DND-41 (cell line): ENCODE measurements around the gene LINC00237.

Experiments
- ATAC-seq: fragments of 200-7000 bp; cut with Tn5 transposase; 3 replicates; pipeline ENCODE4 v1.9.1; 2021; ENCODE audit warnings: low read depth; ENCODE audit not compliant: insufficient read depth
- DNase-seq: peaks from one replicate; pipeline ENCODE4 v3.0.0-alpha.2; 2020
- H2AFZ ChIP-seq: 2 replicates; pipeline ENCODE4 v1.6.0; 2012; ENCODE audit warnings: low read depth, low read length
- H3K27ac ChIP-seq: 2 replicates; pipeline ENCODE4 v1.5.1; 2012; ENCODE audit warnings: low read length, inconsistent platforms
- H3K27me3 ChIP-seq: fragments of 200-600 bp; sonication (generic); 2 replicates; pipeline ENCODE4 v1.6.0; 2012; ENCODE audit warnings: low read length, mild to moderate bottlenecking, inconsistent platforms; ENCODE audit not compliant: insufficient read depth, poor library complexity
- H3K36me3 ChIP-seq: 2 replicates; pipeline ENCODE4 v1.5.1; 2012; ENCODE audit warnings: low read length, inconsistent platforms; ENCODE audit not compliant: insufficient read depth
- H3K4me1 ChIP-seq: 2 replicates; pipeline ENCODE4 v1.5.1; 2012; ENCODE audit warnings: mild to moderate bottlenecking, low read length; ENCODE audit not compliant: insufficient read depth
- H3K4me2 ChIP-seq: 2 replicates; pipeline ENCODE4 v1.6.0; 2012; ENCODE audit warnings: mild to moderate bottlenecking, moderate library complexity, low read length, inconsistent platforms; ENCODE audit not compliant: insufficient read depth
- H3K4me3 ChIP-seq, 2 experiments: fragments of 200-600 bp in 1 of 2; shearing (Covaris generic) in 1 of 2; 2 replicates each; pipeline ENCODE4 v1.5.1; 2012 to 2016; ENCODE audit warnings: inconsistent platforms in 2 of 2, low read length in 2 of 2, mild to moderate bottlenecking in 2 of 2, low read depth in 1 of 2, moderate library complexity in 1 of 2
- H3K79me2 ChIP-seq: 2 replicates; pipeline ENCODE4 v1.6.0; 2012; ENCODE audit warnings: low read length, inconsistent platforms; ENCODE audit not compliant: insufficient read depth
- H3K9ac ChIP-seq: 2 replicates; pipeline ENCODE4 v1.6.0; 2012; ENCODE audit warnings: low read depth, mild to moderate bottlenecking, inconsistent platforms, low read length, moderate library complexity
- H3K9me3 ChIP-seq: 2 replicates; pipeline ENCODE4 v1.5.1; 2012; ENCODE audit warnings: low read length, moderate library complexity, mild to moderate bottlenecking, inconsistent platforms; ENCODE audit not compliant: insufficient read depth, severe bottlenecking
- H4K20me1 ChIP-seq: 2 replicates; pipeline ENCODE4 v1.6.0; 2012; ENCODE audit warnings: low read length; ENCODE audit not compliant: insufficient read depth
- CTCF ChIP-seq: IDR thresholded peaks from 2 replicates; pipeline ENCODE4 v1.5.1; 2012; ENCODE audit warnings: borderline replicate concordance, low read length, moderate library complexity, mild to moderate bottlenecking; ENCODE audit not compliant: poor library complexity, severe bottlenecking; ENCODE audit errors: extremely low read depth
- EZH2 ChIP-seq: IDR thresholded peaks from 3 replicates; pipeline ENCODE4 v1.6.1; 2012; ENCODE audit warnings: borderline replicate concordance, low read depth, mild to moderate bottlenecking, moderate library complexity, low read length, inconsistent platforms; ENCODE audit not compliant: severe bottlenecking

LINC00237 gene

GRCh38 chr20:21127201-21127981 is 21.2 kb upstream of the LINC00237 start:
- Histone ChIP-seq H3K4me3 (peak overlapping the region in 1 of 2 experiments; percentile 95; a peak in 2 of 4 replicates), H3K27ac (no peak overlapping the region), H4K20me1 (no peaks in the 10 kb centered on the region), H3K27me3 (no peaks in the 10 kb centered on the region), H3K79me2 (peaks cover 21% of the 10 kb centered on the region), H3K4me1 (peaks cover 28% of the 10 kb centered on the region), H3K4me2 (peak overlapping the region; percentile 73), H3K36me3 (peaks cover 5% of the 10 kb centered on the region), H3K9me3 (no peaks in the 10 kb centered on the region), H2AFZ (no peak overlapping the region), H3K9ac (peak overlapping the region; percentile 90; the same call in 1 of the 2 replicates)
- TF ChIP-seq EZH2, result no peak
- no peak for TF ChIP-seq CTCF
- ATAC-seq (no peak), DNase-seq (no peak)

GRCh38 chr20:21126581-21126870 is 20.4 kb upstream of the LINC00237 start:
- TF ChIP-seq CTCF, result no peak
- TF ChIP-seq EZH2, result no peak
- H3K9me3 ChIP-seq, result no peaks in the 10 kb centered on the region
- H3K9ac ChIP-seq, result peak overlapping the region; percentile 90
- H3K79me2 ChIP-seq, result peaks cover 21% of the 10 kb centered on the region
- ATAC-seq (no peak), DNase-seq (no peak)
- H2AFZ ChIP-seq, result peak overlapping the region; percentile 96
- peak overlapping the region; percentile 93 to 95 for H3K4me3 ChIP-seq
- peaks cover 5% of the 10 kb centered on the region for H3K36me3 ChIP-seq
- H4K20me1 ChIP-seq, result no peaks in the 10 kb centered on the region
- peak overlapping the region; percentile 77 for H3K27ac ChIP-seq
- H3K4me1 ChIP-seq, result peaks cover 28% of the 10 kb centered on the region
- H3K4me2 ChIP-seq, result peak overlapping the region; percentile 73
- H3K27me3 ChIP-seq, result no peaks in the 10 kb centered on the region

GRCh38 chr20:21125849-21126580 is 19.9 kb upstream of the LINC00237 start, which contains the start of gene KIZ:
Gene KIZ (plus strand): TSS chr20:21126082. CDS start chr20:21126116, 34 bp downstream.
- DNase-seq (peak; percentile 96), ATAC-seq (peak; percentile 95)
- Histone ChIP-seq H2AFZ (peak within 1 kb of the TSS; percentile 96), H3K27me3 (no peaks in the 10 kb centered on the region), H4K20me1 (no peaks in the 10 kb centered on the region), H3K4me3 (peak within 1 kb of the TSS; percentile 93 to 95), H3K79me2 (peaks cover 21% of the 10 kb centered on the region), H3K4me1 (peaks cover 28% of the 10 kb centered on the region), H3K27ac (peak within 1 kb of the TSS; percentile 77), H3K9me3 (no peaks in the 10 kb centered on the region), H3K4me2 (peak within 1 kb of the TSS; percentile 73), H3K9ac (peak within 1 kb of the TSS; percentile 90), H3K36me3 (peaks cover 5% of the 10 kb centered on the region)
- TF ChIP-seq EZH2 (no peak), CTCF (peak; percentile 54)
